DMS79 treated with DMSO at 0.1 percent for 48 hours (cell line): ENCODE results near the gene TMEM61.
"Not testable (repeated sequence)": the region's sequence is repeated elsewhere in the genome, so short reads cannot be mapped to it uniquely, and the experiment has no call there.

Experiments used
- DNase-seq: peaks from one replicate; lab custom pipeline; 2025; lab: John Stamatoyannopoulos, UW

Gene TMEM61

GRCh38 chr1:54980528-54981241 is at the start of gene TMEM61:
Gene TMEM61, plus strand, starts transcription at chr1:54980628. Its CDS starts 438 bp downstream, at chr1:54981066.
- DNase-seq = no peak

- DNase-seq = no peak
Measured at GRCh38 chr1:54931275-54931840, 49.1 kb upstream of the TMEM61 start.

DNA sequence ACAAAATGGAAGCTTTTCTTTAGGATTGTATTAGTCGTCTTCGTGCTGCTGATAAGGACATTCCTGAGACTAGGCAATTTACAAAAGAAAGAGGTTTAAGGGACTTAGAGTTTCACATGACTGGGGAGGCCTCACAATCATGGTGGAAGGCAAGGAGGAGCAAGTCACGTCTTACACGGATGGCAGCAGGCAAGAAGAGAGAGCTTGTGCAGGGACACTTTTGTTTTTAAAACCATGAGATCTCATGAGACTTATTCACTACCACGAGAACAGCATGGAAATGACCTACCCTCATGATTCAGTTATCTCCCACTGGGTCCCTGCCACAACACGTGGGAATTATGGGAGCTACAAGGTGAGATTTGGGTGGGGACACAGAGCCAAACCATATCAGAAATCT is 46.3 kb upstream of the TMEM61 start:
- DNase-seq = not testable (repeated sequence)

- no peak for DNase-seq
Measured at GRCh38 chr1:54934869-54935268, 45.6 kb upstream of the TMEM61 start.

DNA sequence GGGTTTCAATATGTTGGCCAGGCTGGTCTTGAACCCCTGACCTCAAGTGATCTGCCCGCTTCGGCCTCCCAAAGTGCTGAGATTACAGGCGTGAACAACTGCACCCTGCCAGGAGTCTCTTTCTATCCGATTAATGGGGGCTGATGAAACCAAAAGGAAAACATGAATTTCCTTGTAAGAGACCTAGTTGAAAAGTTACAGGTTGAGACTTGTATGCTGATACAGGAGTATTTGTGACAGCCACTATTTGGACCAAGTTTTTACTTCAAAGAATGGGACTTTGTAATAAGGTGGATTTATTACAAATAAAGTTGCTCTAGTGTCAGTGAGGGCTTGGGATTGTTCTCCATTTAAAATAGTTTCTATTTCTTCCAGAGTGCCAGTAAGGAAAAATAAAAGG is 43.6 kb upstream of the TMEM61 start:
- no peak for DNase-seq

DNA sequence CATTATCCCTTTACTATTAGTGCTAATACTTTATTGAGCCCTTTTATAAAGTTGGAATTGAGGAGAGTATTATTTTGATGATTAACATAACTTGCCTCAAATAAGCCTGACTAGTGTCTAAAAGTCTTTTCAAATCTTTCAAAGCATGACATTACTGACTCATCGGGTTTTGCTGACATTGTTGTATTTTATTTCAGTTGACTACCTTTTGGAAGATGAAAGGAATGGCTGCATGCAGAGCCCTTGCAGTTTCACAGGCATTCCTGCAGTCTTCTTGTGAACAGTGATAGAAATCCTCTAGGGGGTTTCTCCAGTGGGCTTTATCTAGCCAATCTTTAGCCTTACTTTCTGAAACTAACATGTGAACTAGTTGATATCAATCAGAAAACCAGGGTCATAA is 43.0 kb upstream of the TMEM61 start:
- no peak for DNase-seq

DNA sequence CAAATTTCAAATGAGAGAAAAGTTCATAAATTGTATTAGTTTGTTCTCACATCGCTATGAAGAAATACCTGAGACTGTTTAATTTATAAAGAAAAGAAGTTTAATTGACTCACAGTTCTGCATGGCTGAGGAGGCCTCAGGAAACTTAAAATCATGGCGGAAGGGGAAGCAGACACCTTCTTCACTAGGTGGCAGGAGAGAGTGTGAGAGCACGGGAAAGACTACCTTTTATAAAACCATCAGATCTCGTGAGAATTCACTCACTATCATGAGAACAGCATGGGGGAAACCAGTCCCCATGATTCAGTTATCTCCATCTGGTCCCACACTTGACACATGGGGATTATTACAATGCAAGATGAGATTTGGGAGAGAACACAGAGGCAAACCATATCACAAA is 41.5 kb upstream of the TMEM61 start:
- not testable (repeated sequence) for DNase-seq

- DNase-seq = no peak
Measured at GRCh38 chr1:54940042-54940441, 40.4 kb upstream of the TMEM61 start.

- no peak for DNase-seq
Measured at GRCh38 chr1:54942976-54943375, 37.5 kb upstream of the TMEM61 start.

GRCh38 chr1:54944610-54945392 is 35.6 kb upstream of the TMEM61 start:
- DNase-seq = peak; percentile 70

DNA sequence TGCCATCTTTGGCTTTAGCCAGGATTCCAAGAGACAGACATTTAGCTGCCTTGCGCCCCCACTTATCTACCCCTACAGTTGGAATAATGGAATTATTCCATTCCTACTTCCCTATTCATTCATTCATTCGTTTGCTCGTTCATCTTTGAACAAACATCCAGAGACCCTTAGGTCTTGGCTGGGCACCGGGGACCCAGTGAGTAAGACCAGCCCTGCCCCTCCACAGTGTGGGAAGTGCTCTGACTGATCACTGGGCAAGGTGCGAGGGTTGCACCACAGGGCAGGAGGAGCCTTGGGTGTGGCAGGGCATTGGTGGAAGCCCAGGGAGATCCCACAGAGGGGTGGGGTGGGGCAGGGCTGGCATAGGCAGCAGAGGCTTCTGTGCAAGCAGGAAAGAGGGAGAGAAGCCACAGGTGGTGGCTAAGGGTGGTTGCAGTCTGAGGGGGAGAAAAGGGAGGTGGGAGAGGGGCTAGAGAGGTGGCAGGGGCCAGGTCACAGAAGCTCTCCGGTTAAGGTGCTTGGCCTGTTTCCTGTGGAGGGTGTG is 35.0 kb upstream of the TMEM61 start:
- no peak for DNase-seq

DNA sequence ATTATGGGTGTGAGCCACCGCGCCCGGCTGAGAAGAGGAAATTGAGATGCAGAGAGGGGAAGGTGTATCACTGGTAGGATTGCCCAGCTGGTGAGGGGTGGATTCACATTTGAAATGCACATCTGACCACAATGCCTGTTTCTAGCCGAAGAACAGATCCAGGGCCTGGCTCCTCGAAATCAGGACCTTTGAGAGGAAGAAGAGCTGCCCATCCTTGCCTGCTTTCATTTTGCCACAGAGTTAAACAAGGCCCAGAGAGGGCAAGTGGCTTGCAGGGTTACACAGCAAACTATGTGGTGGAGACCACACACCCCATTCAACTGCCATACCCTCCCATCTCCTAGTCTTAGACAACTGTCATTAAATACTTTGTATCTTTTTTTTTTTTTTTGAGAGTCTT is 32.9 kb upstream of the TMEM61 start:
- DNase-seq = no peak

DNA sequence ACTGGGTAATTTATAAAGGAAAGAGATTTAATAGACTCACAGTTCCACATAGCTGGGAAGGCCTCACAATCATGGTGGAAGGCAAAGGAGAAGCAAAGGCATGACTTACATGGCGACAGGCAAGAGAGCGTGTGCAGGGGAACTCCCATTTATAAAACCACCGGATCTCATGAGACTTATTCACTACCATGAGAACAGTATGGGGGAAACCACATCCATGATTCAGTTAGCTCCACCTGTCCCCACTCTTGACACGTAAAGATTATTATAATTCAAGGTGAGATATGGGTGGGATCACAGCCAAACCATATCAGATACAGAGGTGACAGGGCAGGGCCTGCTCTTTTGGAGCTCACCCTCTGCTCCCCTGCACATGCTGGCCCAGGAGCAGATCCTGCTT is 31.4 kb upstream of the TMEM61 start:
- DNase-seq = no peak

DNA sequence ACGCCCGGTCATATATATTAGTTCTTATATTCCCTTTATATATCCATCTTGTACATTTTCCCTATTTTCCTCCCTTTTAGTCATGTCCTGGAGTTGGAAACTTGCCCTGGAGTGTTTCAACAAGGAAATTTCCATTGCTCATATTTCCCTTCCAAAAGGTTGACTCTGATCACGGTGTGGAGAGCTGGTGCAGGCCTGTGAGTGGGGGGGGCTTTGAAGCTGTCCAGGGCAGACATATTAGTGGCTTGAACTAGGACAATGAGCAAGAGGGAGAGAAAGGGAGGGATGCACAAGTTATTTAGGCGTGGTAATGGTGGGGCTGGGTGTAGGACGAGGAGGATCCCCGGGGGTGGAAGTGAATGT is 30.4 kb upstream of the TMEM61 start:
- no peak for DNase-seq

- peak; percentile 84 for DNase-seq
Measured at GRCh38 chr1:54950369-54951163, 29.9 kb upstream of the TMEM61 start.

DNA sequence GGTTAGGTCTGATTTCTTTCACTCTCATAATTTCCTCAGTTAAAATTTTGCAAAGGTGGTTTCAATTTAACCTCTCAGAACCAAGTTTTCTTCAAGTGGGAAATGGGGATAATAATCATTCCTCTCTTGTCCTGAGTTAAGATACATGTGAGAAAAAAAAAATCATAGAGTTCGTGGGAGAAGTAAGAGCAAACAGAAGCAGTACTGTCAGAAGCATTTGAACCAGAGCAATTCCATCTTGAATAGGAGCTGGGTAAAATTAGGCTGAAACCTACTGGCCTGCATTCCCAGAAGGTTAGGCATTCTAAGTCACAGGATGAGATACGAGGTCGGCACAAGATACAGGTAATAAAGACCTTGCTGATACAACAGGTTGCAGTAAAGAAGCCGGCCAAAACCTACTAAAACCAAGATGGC is 28.6 kb upstream of the TMEM61 start:
- no peak for DNase-seq

DNA sequence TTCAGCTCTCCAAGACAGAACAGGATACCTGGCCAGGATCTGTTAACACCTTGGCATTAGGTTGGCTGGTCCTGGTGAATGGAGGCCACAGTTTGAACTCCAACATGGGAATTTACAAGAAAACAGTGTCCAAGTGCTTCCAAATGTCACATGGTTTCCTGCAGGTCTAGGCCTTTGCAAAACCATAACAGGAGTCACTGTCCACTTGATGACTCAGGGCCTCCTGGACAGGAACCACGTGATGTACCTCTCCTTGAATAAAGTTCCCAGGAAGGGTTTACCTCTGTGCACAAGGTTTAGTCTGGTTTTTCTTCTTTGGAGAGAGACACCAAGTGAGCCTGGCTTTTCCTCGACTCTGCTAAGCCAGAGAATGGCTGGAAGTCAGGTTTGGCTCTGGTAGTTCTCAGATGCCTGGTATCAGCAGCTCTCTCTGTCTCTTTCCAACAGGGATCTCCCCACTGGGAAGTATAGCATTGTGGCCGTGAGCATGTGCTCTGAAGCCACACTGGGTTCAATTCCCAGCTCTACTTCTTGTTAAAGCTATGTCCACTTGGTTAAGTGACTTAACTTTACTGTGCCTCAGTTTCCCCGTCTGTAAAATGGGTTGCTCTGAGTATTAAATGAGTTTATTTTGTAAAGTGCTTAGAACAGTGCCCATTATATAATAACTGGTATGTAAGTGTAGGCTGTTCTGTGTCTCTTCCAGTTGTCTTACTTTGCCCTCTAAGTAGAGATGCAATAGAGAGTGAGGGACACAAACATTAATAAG is 27.3 kb upstream of the TMEM61 start:
- no peak for DNase-seq

DNA sequence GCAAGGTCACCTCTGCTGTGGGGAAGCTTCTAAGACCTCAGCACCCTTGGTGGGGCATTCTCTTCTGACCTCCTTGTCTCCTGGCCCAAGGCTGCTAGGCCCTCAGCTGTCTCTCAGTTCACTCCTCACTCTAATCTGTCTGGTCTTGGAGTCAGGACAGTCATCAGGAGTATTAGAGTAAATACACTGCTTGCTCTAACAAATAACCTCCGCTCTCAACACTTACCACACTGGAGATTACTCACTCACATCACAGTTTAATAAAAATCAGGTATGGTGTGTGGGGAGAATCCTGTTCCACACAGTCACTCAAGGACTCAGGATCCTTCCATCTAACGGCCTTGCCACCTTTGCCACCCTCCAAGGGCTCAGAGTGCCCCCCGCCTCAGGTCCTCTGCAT is 26.6 kb upstream of the TMEM61 start:
- no peak for DNase-seq

DNA sequence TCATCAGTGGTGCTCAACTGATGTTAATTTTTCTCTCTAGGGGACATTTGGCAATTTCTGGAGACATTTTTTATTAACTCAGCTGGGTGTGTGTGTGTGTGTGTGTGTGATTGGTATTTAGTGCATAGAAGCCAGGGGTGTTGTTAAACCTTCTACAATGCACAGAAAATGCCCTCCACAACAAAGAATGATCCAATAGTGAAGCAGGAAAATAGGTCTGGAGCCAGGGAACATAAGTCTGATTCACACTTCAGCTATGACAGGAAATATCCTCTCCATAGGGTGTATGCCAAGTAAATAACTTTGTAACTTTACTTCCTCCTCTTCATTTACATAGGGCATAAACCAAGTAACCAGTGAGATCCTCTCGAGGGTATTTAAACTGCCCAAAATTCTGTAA is 25.1 kb upstream of the TMEM61 start:
- DNase-seq = no peak

DNA sequence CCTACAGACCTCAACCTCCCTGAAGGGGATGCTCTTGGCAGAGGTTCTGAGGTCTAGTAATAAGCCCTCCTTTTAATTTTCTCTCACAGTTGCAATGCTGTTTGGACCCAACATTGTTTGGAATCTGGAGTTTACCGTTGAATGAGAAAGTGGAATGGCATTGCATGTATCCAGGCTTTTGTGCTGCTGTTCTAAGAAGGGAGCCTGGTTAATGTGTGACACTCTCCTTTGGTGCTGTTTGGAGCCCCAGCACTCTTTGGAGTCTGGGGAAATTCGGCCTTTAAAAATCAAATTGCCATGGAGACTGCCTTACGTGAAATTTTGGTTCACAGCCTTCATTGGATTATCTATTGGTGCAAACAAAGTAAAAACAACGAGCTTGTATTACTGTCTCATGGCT is 23.7 kb upstream of the TMEM61 start:
- DNase-seq = no peak

DNA sequence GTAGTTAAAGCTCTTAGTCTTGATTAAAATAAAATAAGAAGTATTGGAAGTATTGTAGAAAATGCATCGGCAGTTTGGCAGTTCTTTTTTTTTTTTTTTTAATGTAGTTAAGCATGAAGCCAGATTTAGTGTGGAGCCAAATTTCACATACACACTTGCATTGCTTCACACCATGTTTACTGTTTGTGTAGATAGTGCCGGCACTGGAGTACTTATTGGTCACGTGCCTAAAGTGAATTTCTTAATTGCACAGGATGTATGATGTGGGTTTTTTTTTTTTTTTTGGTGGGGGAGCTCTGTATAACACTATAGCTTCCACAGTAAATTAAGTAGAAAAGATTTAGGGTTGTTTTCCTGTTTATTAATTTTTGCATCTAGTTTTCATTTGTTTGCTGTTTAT is 21.2 kb upstream of the TMEM61 start:
- DNase-seq = no peak
